DND-41 (cell line): ENCODE measurements around the gene DHRS11.

Source experiments
- ATAC-seq: fragments of 200-7000 bp; cut with Tn5 transposase; 3 replicates; pipeline ENCODE4 v1.9.1; 2021; ENCODE audit warnings: low read depth; ENCODE audit not compliant: insufficient read depth
- DNase-seq: peaks from one replicate; pipeline ENCODE4 v3.0.0-alpha.2; 2020
- H2AFZ ChIP-seq: 2 replicates; pipeline ENCODE4 v1.6.0; 2012; ENCODE audit warnings: low read depth, low read length
- H3K27ac ChIP-seq: 2 replicates; pipeline ENCODE4 v1.5.1; 2012; ENCODE audit warnings: low read length, inconsistent platforms
- H3K27me3 ChIP-seq: fragments of 200-600 bp; sonication (generic); 2 replicates; pipeline ENCODE4 v1.6.0; 2012; ENCODE audit warnings: low read length, mild to moderate bottlenecking, inconsistent platforms; ENCODE audit not compliant: insufficient read depth, poor library complexity
- H3K36me3 ChIP-seq: 2 replicates; pipeline ENCODE4 v1.5.1; 2012; ENCODE audit warnings: low read length, inconsistent platforms; ENCODE audit not compliant: insufficient read depth
- H3K4me1 ChIP-seq: 2 replicates; pipeline ENCODE4 v1.5.1; 2012; ENCODE audit warnings: mild to moderate bottlenecking, low read length; ENCODE audit not compliant: insufficient read depth
- H3K4me2 ChIP-seq: 2 replicates; pipeline ENCODE4 v1.6.0; 2012; ENCODE audit warnings: mild to moderate bottlenecking, moderate library complexity, low read length, inconsistent platforms; ENCODE audit not compliant: insufficient read depth
- H3K4me3 ChIP-seq, 2 experiments: fragments of 200-600 bp in 1 of 2; shearing (Covaris generic) in 1 of 2; 2 replicates each; pipeline ENCODE4 v1.5.1; 2012 to 2016; ENCODE audit warnings: inconsistent platforms in 2 of 2, low read length in 2 of 2, mild to moderate bottlenecking in 2 of 2, low read depth in 1 of 2, moderate library complexity in 1 of 2
- H3K79me2 ChIP-seq: 2 replicates; pipeline ENCODE4 v1.6.0; 2012; ENCODE audit warnings: low read length, inconsistent platforms; ENCODE audit not compliant: insufficient read depth
- H3K9ac ChIP-seq: 2 replicates; pipeline ENCODE4 v1.6.0; 2012; ENCODE audit warnings: low read depth, mild to moderate bottlenecking, inconsistent platforms, low read length, moderate library complexity
- H3K9me3 ChIP-seq: 2 replicates; pipeline ENCODE4 v1.5.1; 2012; ENCODE audit warnings: low read length, moderate library complexity, mild to moderate bottlenecking, inconsistent platforms; ENCODE audit not compliant: insufficient read depth, severe bottlenecking
- H4K20me1 ChIP-seq: 2 replicates; pipeline ENCODE4 v1.6.0; 2012; ENCODE audit warnings: low read length; ENCODE audit not compliant: insufficient read depth
- EZH2 ChIP-seq: IDR thresholded peaks from 3 replicates; pipeline ENCODE4 v1.6.1; 2012; ENCODE audit warnings: borderline replicate concordance, low read depth, mild to moderate bottlenecking, moderate library complexity, low read length, inconsistent platforms; ENCODE audit not compliant: severe bottlenecking
- TF ChIP-seq, protein P1 (sequence below): IDR thresholded peaks from 2 replicates; pipeline ENCODE4 v1.5.1; 2012; ENCODE audit warnings: borderline replicate concordance, low read length, moderate library complexity, mild to moderate bottlenecking; ENCODE audit not compliant: poor library complexity, severe bottlenecking; ENCODE audit errors: extremely low read depth

DHRS11 gene, protein sequence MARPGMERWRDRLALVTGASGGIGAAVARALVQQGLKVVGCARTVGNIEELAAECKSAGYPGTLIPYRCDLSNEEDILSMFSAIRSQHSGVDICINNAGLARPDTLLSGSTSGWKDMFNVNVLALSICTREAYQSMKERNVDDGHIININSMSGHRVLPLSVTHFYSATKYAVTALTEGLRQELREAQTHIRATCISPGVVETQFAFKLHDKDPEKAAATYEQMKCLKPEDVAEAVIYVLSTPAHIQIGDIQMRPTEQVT

DNA sequence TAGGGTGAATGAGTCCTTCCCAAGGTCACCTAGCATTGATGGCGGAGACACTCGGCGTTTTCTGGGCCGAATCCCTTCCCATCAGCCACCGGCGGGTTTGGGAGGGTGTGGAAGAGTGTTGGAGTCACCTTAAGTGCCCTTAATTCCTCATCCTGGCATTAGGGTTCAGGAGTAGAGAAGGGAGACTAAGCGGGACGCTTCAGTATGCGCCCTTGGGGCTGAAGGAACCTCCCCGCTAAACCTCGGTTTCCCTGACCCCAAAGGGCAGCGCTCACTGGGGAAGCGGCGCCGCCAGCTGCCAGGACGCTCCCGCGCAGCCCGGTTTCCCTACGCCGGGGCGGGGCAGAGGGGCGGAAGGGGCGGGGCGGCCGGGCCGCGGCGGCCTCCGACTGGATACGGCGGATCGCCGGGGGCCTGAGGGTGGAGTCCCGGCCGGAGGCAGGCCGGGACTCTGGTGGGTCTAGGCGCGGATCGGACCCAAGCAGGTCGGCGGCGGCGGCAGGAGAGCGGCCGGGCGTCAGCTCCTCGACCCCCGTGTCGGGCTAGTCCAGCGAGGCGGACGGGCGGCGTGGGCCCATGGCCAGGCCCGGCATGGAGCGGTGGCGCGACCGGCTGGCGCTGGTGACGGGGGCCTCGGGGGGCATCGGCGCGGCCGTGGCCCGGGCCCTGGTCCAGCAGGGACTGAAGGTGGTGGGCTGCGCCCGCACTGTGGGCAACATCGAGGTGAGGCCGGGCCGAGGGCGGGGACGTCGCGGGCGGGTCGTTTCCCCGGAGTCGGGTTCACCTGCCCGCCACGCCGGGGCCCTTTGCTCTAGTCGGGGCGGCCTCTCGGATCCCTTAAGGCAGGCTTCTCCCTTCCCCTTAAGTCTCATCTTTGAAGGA is at the start of gene DHRS11:
DHRS11 (plus strand) TSS at position 446 of the 882 bp plus-strand sequence; CDS start at position 577, 131 bp downstream.
- peaks cover 3% of the 10 kb centered on the region; the same call in 1 of the 2 replicates for H4K20me1 ChIP-seq
- H3K36me3 ChIP-seq: peaks cover 32% of the 10 kb centered on the region
- H3K4me1 ChIP-seq: peaks cover 24% of the 10 kb centered on the region
- H3K27ac ChIP-seq: peak within 1 kb of the TSS; percentile 63
- H3K79me2 ChIP-seq: peaks cover 6% of the 10 kb centered on the region; the same call in 1 of the 2 replicates
- H2AFZ ChIP-seq: peak within 1 kb of the TSS; percentile 85
- DNase-seq: peak; percentile 83
- H3K4me2 ChIP-seq: peak within 1 kb of the TSS; percentile 84
- no peaks in the 10 kb centered on the region for H3K27me3 ChIP-seq
- no peaks in the 10 kb centered on the region for H3K9me3 ChIP-seq
- H3K9ac ChIP-seq: peak within 1 kb of the TSS; percentile 75
- peak within 1 kb of the TSS; percentile 62 to 83 for H3K4me3 ChIP-seq
- TF ChIP-seq EZH2: no peak
- TF ChIP-seq, protein P1, sequence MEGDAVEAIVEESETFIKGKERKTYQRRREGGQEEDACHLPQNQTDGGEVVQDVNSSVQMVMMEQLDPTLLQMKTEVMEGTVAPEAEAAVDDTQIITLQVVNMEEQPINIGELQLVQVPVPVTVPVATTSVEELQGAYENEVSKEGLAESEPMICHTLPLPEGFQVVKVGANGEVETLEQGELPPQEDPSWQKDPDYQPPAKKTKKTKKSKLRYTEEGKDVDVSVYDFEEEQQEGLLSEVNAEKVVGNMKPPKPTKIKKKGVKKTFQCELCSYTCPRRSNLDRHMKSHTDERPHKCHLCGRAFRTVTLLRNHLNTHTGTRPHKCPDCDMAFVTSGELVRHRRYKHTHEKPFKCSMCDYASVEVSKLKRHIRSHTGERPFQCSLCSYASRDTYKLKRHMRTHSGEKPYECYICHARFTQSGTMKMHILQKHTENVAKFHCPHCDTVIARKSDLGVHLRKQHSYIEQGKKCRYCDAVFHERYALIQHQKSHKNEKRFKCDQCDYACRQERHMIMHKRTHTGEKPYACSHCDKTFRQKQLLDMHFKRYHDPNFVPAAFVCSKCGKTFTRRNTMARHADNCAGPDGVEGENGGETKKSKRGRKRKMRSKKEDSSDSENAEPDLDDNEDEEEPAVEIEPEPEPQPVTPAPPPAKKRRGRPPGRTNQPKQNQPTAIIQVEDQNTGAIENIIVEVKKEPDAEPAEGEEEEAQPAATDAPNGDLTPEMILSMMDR: peak; percentile 24
- peak; percentile 95 for ATAC-seq

DNA sequence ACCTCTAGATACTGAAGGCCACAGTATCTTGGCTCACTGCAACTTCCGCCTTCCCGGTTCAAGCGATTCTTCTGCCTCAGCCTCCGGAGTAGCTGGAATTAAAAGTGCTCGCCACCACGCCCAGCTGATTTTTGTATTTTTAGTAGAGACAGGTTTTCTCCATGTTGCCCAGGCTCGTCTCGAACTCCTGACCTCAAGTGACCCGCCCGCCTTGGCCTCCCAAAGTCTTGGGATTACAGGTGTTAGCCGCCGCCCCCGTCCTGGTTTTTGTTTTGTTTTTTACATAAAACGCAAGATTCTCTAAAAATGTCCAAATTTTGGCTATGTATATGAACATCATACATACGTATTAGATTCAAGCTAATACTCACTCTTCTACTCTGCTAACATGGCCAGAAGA is 48.9 kb upstream of the DHRS11 start:
- Histone ChIP-seq H3K4me3 (no peak overlapping the region), H3K9me3 (no peaks in the 10 kb centered on the region), H4K20me1 (peaks cover 20% of the 10 kb centered on the region), H2AFZ (no peak overlapping the region), H3K79me2 (peaks cover 48% of the 10 kb centered on the region), H3K4me2 (peak overlapping the region; percentile 90; the same call in 1 of the 2 replicates), H3K36me3 (peaks cover 28% of the 10 kb centered on the region), H3K27ac (no peak overlapping the region), H3K4me1 (peaks cover 32% of the 10 kb centered on the region), H3K9ac (0 out of 2 replicates have a peak overlapping the region, but pooled peaks have one; percentile 100), H3K27me3 (no peaks in the 10 kb centered on the region)
- TF ChIP-seq EZH2: no peak
- TF ChIP-seq, protein P1: no peak
- DNase-seq (no peak), ATAC-seq (no peak)

DNA sequence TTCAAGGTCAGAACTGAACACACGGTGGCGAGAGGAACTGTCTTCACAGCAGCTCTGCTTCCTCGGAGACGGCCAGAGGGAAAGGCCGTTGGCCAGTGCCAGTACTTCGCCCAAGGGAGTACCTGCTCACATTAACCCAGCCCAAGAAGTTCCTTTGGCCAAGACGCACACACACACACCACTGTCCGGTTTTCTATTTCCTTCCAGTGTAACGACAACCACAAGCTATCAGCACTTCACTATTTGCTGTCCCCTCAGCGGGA is 47.7 kb upstream of the DHRS11 start:
- H3K9ac ChIP-seq: peak overlapping the region; percentile 100
- peak overlapping the region; percentile 90 for H3K4me2 ChIP-seq
- ATAC-seq: no peak
- no peak for TF ChIP-seq EZH2
- TF ChIP-seq, protein P1: peak; percentile 24
- H4K20me1 ChIP-seq: peaks cover 28% of the 10 kb centered on the region
- no peaks in the 10 kb centered on the region for H3K27me3 ChIP-seq
- H3K4me1 ChIP-seq: peaks cover 36% of the 10 kb centered on the region
- H3K79me2 ChIP-seq: peaks cover 57% of the 10 kb centered on the region
- peak overlapping the region; percentile 100 for H2AFZ ChIP-seq
- H3K9me3 ChIP-seq: no peaks in the 10 kb centered on the region
- H3K4me3 ChIP-seq: peak overlapping the region; percentile 99
- peaks cover 26% of the 10 kb centered on the region for H3K36me3 ChIP-seq
- peak; percentile 26 for DNase-seq
- H3K27ac ChIP-seq: peak overlapping the region; percentile 99
